Mesothelial cell of epicardium (in vitro differentiated cells): Measurements from ENCODE around the gene CIBAR2. TPM values are rescaled to one million over a fixed set of nuclear protein-coding genes. Genes with fewer than 3 reads are reported as not detected.

Experiments
- DNase-seq, 2 experiments: peaks; one replicate each; pipeline ENCODE4 v3.0.0; 2021; ENCODE audit warnings: low spot score in 2 of 2; ENCODE audit not compliant: unreplicated experiment in 2 of 2
- H3K27ac Mint-ChIP-seq: 2 replicates; pipeline ENCODE4 v1.8.0; 2021; ENCODE audit warnings: mixed read lengths
- H3K27me3 Mint-ChIP-seq: 2 replicates; pipeline ENCODE4 v1.8.0; 2021; ENCODE audit warnings: low read depth, mixed read lengths
- H3K36me3 Mint-ChIP-seq: 2 replicates; pipeline ENCODE4 v1.8.0; 2021; ENCODE audit warnings: mixed read lengths
- H3K4me1 Mint-ChIP-seq: 2 replicates; pipeline ENCODE4 v1.8.0; 2021; ENCODE audit warnings: mixed read lengths
- H3K4me3 Mint-ChIP-seq: 2 replicates; pipeline ENCODE4 v1.8.0; 2021; ENCODE audit warnings: mild to moderate bottlenecking, moderate library complexity, mixed read lengths
- H3K9me3 Mint-ChIP-seq: 2 replicates; pipeline ENCODE4 v1.8.0; 2021; ENCODE audit warnings: mixed read lengths
- CTCF ChIP-seq: fragments of 200-600 bp; sonication (generic); IDR thresholded peaks from one replicate; pipeline ENCODE4 v1.5.0; 2021; ENCODE audit warnings: antibody characterized with exemption; ENCODE audit not compliant: unreplicated experiment
- total RNA-seq: library from RNA; stranded (reverse); gene quantifications from 3 replicates; pipeline ENCODE4 v1.2.1, GENCODE V29; 2021

The CIBAR2 gene
- total RNA-seq, 1 donor from 2014 or later = not detected

- H3K9me3 Mint-ChIP-seq = no peaks in the 10 kb centered on the region
Measured at GRCh38 chr16:85094812-85095211, 17.5 kb downstream of the CIBAR2 start.

GRCh38 chr16:85094176-85094805 is 18.0 kb downstream of the CIBAR2 start:
- no peaks in the 10 kb centered on the region for H3K36me3 Mint-ChIP-seq
- TF ChIP-seq CTCF = no peak
- H3K4me1 Mint-ChIP-seq = peaks cover 17% of the 10 kb centered on the region
- H3K9me3 Mint-ChIP-seq = no peaks in the 10 kb centered on the region
- no peak overlapping the region for H3K27ac Mint-ChIP-seq
- H3K4me3 Mint-ChIP-seq = no peak overlapping the region
- no peaks in the 10 kb centered on the region for H3K27me3 Mint-ChIP-seq
- DNase-seq = no peak

More at GRCh38 chr16:85094812-85095211, 17.5 kb downstream of the CIBAR2 start:
- no peak for DNase-seq
- H3K27me3 Mint-ChIP-seq = no peaks in the 10 kb centered on the region
- H3K36me3 Mint-ChIP-seq = no peaks in the 10 kb centered on the region
- peaks cover 12% of the 10 kb centered on the region for H3K4me1 Mint-ChIP-seq
- H3K27ac Mint-ChIP-seq = no peak overlapping the region
- TF ChIP-seq CTCF = no peak
- H3K4me3 Mint-ChIP-seq = no peak overlapping the region

- no peaks in the 10 kb centered on the region for H3K36me3 Mint-ChIP-seq
- no peak overlapping the region for H3K4me3 Mint-ChIP-seq
- peaks cover 19% of the 10 kb centered on the region for H3K4me1 Mint-ChIP-seq
- H3K27me3 Mint-ChIP-seq = no peaks in the 10 kb centered on the region
- H3K27ac Mint-ChIP-seq = no peak overlapping the region
- no peak for TF ChIP-seq CTCF
- H3K9me3 Mint-ChIP-seq = no peaks in the 10 kb centered on the region
- no peak for DNase-seq
Measured at GRCh38 chr16:85093705-85094104, 18.6 kb downstream of the CIBAR2 start.

GRCh38 chr16:85092851-85093250 is 19.4 kb downstream of the CIBAR2 start:
- H3K36me3 Mint-ChIP-seq = no peaks in the 10 kb centered on the region
- peaks cover 19% of the 10 kb centered on the region for H3K4me1 Mint-ChIP-seq
- no peaks in the 10 kb centered on the region for H3K27me3 Mint-ChIP-seq
- no peak overlapping the region for H3K27ac Mint-ChIP-seq
- H3K4me3 Mint-ChIP-seq = no peak overlapping the region
- DNase-seq = no peak
- TF ChIP-seq CTCF = no peak
- H3K9me3 Mint-ChIP-seq = no peaks in the 10 kb centered on the region

GRCh38 chr16:85092309-85092708 is 20.0 kb downstream of the CIBAR2 start:
- no peak for DNase-seq
- no peak overlapping the region for H3K4me3 Mint-ChIP-seq
- no peak overlapping the region for H3K27ac Mint-ChIP-seq
- H3K9me3 Mint-ChIP-seq = no peaks in the 10 kb centered on the region
- no peaks in the 10 kb centered on the region for H3K27me3 Mint-ChIP-seq
- no peak for TF ChIP-seq CTCF
- H3K4me1 Mint-ChIP-seq = peaks cover 19% of the 10 kb centered on the region
- H3K36me3 Mint-ChIP-seq = no peaks in the 10 kb centered on the region

- no peak overlapping the region for H3K4me3 Mint-ChIP-seq
- TF ChIP-seq CTCF = no peak
- peaks cover 19% of the 10 kb centered on the region for H3K4me1 Mint-ChIP-seq
- no peak for DNase-seq
- no peaks in the 10 kb centered on the region for H3K9me3 Mint-ChIP-seq
- no peaks in the 10 kb centered on the region for H3K27me3 Mint-ChIP-seq
- no peaks in the 10 kb centered on the region for H3K36me3 Mint-ChIP-seq
- H3K27ac Mint-ChIP-seq = no peak overlapping the region
Measured at GRCh38 chr16:85091522-85091910, 20.8 kb downstream of the CIBAR2 start.
